Activated naive CD4-positive, alpha-beta T cell treated with Interleukin-2 at 50 U/mL for 16 hours (primary cell): ENCODE measurements around the gene PPP2R3C.
"Not testable (repeated sequence)": the region's sequence is repeated elsewhere in the genome, so short reads cannot be mapped to it uniquely, and the experiment has no call there.

Experiments
- DNase-seq: peaks from one replicate; pipeline ENCODE4 v3.0.0-alpha.2; 2020

The PPP2R3C gene

DNA sequence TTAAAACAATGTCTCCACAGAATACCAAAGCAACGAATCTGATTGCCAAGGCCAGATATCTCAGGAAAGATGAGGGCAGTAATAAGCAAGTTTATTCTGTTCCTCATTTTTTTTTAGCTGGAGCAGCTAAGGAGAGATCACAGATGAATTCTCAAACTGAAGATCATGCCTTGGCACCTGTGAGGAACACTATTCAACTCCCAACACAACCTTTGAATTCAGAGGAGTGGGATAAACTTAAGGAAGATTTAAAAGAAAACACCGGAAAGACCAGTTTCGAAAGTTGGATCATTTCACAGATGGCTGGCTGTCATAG is 1.6 kb upstream of the PPP2R3C start:
- no peak for DNase-seq

DNA sequence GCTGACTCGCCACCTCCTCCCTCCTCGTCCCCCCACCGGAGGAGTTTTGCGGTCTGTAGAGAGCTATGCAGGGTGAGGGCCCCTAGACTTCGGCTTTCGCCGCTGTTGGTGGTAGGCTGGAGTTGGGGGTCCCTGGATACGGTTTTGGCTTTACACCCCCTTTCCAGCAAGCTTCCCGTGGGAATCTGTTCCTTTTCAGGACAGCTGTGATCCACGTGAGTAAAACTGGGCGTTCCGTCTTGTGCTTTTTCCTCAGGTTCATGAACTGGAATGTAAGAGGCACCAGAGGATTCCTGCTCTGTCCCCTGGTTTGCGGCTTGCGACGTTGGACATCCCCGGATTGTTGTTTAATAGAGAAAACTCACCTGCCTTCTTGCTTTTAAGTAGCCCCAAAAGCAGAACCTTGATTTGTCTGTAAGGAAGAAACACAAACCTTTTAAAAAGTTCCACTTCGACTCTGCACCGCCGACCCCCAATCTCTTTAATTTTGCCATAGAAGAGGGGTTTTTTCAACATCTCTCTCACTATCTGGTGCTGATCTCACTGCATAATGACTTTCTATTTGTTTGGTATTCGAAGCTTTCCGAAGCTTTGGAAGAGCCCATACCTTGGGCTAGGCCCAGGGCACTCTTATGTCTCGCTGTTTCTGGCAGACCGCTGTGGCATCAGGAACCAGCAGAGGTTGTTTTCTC is 1.1 kb upstream of the PPP2R3C start:
- DNase-seq, result no peak

DNA sequence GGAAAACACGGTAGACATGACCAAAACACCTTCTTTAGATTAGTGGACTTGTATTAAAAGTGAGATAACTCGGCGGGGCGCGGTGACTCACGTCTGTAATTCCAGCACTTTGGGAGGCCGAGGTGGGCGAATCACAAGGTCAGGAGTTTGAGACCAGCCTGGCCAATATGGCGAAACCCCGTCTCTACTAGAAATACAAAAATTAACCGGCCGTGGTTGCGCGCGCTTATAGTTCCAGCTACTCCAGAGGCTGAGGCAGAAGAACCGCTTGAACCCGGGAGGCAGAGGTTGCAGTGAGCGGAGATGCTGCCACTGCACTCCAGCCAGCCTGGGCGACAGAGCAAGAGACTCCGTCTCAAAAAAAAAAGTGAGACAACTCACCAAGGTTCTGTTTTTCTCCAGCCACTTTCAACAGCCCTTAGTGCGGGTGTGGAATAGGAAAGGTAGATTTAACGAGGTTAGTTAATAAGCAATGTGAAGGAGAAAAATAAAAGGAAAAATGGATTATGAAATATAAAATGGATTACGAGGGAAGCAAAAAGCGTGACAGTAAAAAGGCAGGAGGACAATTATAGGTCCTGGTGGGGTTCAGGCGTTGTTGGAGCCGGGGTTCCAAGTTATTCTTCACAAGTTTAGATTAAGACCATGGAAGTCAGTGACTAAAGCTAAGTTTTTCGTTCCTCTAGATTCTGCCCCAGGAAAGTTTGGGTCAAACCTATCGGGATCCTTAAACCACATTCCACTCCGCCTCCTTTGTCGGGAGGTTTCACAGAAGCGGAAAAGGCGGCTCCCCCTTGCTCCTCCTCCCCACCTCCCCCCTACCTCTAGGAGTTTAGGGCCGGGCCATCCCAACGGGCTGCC is 534 bp downstream of the PPP2R3C start:
- peak; percentile 20 for DNase-seq

DNA sequence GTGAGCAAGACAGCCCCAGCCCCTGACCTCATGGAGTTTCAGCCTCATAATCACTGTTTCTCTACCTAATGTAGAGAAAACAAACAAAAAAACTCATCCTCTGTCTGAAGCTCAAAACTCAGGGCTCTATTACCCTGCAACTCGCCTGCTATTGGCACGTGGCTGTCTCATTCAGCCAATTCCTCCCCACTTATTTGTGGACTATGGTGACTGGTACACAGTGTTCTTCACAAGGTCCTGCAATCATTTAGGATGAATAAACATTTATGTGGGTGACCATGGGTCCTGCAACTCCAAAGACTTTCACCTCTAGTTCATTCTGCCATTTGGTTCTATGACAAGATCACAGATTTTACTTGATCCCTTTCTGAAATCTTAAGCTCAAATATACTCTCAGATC is 4.7 kb downstream of the PPP2R3C start:
- DNase-seq, result no peak

DNA sequence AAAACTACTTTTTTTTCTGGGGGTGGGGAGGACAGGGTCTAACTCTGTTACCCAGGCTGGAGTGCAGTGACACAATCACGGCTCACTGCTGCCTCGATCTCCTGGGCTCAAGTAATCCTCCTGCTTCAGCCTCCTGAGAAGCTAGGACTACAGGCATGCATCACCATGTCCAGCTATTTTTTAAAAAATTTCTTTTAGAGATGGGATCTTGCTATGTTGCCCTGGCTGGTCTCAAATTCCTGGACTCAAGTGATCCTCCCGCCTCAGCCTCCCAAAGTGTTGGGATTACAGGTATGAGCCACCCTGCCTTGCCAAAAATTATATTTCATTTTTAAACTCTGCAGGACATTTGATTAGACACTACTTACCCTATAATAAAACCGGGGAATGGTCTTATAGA is 5.5 kb downstream of the PPP2R3C start:
- no peak for DNase-seq

DNA sequence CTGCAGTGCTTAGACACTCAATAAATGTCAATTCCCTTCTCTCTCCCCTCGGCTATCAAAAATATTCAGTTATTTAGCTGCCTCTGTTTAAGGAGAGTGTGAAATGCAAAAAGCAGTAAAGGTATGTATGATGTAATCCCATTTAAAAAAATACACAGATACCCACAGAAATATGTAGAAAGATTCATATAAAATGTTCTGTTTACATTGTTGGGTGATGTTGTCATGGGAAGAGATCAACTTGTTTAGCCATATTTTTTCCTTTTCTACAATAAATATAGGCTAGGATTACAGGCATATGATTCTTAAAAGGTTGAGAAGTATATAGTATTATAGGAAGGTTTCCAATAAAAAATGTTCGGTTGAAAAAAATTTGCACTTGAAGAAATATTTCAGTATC is 7.8 kb downstream of the PPP2R3C start:
- no peak for DNase-seq

DNA sequence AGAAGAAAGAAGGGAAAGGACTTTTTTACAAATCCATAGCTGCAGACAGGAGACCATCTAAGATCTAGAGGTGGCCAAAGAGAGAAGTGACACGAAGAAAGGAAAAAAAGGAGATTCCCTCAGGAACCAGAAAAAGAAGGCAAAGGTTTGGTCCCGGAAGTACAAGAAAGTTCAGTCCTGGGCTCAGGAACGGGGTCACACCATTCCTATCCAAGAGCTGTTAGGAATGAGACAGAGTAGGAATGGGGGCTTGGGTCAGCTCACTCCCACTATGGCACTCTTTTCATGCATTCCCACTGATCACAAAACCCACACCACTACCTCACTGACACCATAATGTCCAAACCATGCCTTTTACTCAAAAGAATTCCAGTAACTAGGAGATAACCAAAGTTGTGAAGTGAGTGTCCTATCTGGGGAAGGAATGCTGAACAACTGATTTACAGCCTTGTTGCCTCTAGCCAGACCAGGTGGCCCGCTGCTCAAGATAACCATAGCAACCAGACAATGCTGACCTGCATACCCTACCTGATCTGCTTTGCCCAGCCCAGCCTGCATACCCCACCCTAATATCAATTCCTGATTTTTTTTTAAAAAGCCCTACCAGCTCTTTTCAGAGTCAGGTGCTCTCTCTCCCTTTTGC is 8.4 kb downstream of the PPP2R3C start:
- DNase-seq, result no peak

DNA sequence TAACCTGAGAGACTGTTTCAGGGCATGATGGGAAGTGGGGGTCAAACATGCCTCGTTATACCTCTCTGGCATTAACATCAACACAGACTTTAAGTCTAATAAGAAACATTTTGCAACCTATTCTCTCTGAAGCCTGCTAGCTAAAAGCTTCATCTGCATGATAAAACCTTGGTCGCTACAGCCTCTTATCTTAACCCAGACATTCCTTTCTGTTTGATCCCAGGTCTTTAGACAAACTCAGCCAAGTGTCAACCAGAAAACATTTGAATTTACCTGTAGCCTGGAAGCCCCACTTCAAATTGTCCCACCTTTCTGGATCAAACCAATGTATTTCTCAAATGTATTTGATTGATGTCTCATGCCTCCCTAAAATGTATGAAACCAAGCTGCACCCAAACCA is 9.1 kb downstream of the PPP2R3C start:
- DNase-seq, result no peak

DNA sequence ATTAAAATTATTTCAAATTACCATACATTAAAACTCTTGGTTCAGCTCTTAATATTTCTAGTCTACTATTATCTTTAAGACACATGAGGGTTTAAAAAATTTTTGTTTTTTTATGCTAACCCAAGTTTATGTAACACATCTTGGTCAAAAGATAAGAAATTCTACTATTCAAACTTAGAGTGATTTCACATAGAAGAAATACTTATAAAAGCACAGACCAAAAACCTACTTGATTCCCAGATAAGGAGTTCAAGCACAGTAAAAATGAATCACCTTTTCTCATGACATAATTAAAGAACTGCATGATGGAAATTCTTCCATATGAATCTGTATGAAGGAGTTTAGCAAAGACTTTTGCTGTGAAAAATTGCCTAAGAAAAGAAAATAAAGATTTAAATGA is 13.9 kb downstream of the PPP2R3C start:
- no peak for DNase-seq

DNA sequence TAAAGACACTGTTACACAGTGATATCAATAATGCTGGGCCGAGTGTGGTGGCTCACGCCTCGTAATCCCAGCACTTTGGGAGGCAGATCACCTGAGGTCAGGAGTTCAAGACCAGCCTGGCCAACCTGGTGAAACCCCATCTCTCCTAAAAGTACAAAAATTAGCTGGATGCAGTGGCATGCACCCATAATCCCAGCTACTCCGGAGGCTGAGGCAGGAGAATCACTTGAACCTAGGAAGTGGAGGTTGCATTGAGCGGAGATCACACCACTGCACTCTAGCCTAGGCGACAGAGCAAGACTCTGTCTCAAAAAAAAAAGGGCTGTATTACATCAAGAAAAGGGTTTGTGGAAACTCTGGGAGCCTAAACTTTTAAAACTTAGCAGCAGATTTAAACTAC is 27.1 kb downstream of the PPP2R3C start:
- DNase-seq, result not testable (repeated sequence)

DNA sequence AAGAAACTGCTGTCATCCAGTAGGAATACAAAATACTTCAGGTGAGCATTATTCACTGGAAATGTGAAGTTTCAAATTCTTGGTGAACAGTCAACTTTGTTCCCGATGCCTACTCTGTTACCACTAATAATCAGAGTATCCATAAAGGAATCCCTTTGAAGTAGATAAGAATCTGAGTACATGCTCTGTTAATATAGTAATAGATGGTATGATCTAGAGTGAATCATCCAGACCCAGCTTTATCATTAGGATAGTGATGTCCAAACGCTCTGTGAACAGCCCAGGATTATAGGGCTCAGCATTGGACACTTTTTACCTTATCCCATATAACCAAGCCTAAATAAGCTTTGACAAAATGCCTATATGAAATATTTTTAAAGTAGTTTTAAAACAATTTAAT is 33.3 kb downstream of the PPP2R3C start:
- DNase-seq, result no peak

DNA sequence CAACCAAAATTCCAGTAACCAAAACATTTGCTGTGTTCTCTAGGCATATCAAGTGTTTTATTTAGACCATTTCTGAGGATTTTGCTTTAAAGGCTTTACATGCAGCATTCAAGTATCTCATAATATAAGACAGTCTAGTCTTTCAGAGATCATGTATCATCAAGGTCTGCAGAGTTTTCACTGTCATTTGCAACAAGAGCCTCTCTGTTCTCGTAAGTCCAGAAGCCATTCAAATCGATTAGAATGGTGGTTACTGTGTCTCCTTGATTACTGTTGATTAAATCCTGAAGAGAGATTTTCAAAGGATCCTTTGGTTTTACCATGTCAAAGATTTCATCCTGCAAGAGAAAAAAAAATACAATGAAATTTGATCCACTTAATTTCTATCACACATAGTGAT is 36.3 kb downstream of the PPP2R3C start:
- no peak for DNase-seq

DNA sequence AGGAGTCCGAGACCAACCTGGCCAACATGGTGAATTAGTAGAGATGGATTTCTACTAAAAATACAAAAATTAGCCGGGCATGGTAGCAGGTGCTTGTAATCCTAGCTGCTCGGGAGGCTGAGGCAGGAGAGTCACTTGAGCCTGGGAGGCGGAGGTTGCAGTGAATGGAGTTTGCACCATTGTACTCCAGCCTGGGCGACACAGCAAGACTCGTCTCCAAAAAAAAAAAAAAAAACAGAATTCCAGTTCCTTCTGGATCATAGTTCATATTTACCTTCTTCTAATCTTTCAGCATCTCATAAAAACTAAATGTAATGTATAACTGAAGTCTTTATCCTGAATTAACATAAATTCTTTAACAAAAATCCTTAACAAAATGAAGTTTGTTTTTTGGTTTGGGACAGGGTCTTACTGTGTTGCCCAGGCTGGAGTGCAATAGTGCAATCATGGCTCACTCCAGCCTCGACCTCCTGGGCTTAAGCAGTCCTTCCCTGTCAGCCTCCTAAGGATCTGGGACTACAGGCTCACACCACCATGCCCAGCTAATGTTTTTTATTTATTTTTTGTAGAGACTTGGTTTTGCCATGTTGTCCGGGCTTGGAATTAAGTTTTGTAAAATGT is 38.1 kb downstream of the PPP2R3C start:
- no peak for DNase-seq

DNA sequence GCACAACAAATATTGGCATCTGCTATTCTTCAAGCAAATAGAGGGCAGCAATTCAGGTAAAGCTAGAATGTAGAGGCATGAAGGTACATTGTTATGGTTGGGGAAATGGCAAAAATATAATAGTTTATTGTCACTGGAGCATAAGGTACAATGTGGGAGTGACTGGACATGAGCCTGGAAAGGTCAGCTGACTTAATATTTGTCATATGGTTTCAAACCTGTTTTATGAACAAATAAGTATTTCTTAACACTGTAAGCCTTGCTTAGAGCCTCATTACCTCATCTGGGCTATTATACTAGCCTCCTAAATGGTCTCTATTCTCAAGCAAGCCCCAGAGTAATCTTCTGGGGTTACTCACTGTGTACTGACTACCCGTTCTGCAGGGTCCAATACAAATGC is 42.0 kb downstream of the PPP2R3C start:
- no peak for DNase-seq

DNA sequence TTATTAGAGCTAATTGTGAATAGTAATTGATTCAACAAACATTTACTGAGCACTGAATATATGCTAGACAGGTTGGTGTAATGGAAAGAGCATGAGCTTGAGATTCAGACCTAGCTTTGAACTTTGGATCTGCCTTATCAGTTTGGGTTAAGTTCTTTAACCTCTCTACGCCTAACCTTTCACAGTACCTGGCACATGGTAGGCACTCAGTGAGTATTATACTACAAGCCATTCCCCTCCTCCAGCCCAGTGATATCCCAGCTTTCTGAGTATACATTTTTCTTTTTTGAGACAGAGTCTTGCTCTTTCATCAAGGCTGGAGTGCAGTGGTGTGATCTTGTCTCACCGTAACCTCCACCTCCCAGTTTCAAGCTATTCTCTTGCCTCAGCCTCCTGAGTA is 43.7 kb downstream of the PPP2R3C start:
- DNase-seq, result no peak

DNA sequence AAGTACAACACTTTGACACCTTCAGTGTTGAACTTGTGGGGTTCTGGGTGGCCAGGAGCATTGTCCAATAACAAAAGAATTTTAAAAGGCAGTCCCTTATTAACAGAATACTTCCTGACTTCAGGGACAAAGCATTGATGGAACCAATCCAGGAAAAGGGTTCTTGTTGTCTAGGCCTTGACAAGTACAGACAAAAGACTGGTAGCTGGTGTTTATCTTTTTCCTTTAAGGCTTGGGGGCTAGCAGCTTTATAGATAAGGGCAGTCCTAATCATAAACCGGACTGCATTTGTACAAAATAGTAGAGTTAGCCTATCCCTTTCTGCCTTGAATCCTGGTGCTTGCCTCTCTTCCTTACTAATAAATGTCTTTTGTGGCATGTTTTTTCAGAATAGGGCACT is 48.3 kb downstream of the PPP2R3C start:
- no peak for DNase-seq

DNA sequence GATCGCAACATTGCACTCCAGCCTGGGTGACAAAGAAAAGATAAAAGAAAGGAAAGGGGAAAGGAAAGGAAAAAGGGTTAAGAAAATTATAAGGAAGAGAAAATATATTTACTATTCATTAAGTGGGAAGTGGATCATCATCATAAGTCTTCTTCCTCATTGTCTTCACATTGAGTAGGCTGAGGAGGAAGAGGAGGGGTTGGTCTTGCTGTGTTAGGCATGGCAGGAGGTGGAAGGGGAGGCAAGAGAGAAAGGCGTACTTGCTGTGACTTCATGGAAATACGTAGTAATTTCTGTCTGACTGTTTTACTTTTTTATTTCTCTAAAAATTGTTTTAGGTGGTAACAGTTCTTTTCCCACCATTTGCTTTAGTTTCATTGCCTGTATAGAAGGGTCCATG is 49.6 kb downstream of the PPP2R3C start:
- no peak for DNase-seq

DNA sequence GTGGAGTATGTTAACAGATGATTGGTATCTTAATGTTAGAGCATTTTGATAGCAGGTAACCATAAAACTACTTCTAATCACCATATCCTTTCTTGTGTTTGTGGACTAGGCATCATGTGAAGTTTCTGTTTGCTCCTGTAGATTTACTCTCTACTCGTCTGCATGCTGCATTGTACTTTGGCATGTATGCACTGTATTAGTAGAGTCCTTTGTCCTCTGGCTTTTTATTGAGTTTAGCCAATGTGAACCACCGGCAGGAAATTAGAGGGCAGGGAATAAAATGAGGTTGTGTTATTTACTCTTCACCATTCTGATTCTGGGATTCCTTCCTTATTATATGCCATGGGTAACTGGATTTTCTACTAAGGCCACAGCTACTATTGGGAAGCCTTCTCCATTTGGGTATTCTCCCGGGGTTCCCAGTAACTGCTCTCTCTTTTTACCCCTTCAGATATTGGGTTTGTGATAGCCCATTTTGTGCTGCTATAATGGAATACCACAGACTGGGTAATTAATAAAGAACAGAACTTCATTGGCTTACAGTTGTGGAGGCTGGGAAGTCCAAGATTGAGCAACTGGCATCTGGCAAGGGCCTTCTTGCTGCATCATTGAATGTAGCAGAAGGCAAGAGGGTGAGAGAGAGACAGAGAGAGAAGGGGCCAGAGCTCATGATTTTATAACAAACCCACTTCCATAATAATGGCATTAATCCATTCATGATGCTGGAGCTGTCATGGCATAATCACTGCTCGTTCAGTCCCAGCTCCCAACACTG is 53.4 kb downstream of the PPP2R3C start:
- DNase-seq, result no peak

DNA sequence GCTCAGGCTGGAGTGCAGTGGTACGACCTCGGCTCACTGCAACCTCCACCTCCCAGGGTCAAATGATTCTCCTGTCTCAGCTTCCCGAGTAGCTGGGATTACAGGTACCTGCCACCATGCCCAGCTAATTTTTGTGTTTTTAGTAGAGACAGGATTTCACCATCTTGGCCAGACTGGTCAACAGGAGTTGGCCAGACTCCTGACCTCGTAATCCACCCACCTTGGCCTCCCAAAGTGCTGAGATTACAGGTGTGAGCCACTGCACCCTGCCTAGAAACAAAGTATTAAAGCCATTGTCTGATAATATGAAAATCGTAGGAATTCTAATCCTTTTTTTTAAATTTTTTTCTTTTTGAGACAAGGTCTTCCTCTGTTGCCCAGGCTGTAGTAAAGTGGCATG is 56.1 kb downstream of the PPP2R3C start:
- not testable (repeated sequence) for DNase-seq

DNA sequence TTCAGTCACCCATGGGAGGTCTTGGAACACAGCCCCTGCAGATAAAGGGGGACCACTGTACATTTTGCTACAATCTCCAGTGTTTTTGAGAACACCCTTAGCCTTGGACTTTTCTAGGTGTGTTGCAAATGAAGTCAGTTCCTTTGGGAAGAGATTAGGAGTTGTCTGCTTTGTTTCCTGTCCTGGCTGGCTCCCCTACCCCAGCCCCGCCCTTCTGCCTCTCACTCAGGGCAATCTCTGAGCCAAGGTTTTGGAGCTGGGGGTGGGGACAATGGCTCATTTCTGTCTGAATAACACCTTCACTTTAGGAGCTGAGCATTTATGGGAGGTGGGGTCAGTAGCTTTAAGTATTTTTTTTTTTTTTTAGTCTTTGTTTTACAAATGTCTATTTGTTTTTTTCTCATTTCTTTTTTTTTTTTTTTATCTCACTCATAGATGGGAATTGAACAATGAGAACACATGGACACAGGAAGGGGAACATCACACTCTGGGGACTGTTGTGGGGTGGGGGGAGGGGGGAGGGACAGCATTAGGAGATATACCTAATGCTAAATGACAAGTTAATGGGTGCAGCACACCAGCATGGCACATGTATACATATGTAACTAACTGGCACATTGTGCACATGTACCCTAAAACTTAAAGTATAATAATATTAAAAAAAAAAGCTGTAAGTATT is 60.5 kb downstream of the PPP2R3C start:
- DNase-seq, result not testable (repeated sequence)

DNA sequence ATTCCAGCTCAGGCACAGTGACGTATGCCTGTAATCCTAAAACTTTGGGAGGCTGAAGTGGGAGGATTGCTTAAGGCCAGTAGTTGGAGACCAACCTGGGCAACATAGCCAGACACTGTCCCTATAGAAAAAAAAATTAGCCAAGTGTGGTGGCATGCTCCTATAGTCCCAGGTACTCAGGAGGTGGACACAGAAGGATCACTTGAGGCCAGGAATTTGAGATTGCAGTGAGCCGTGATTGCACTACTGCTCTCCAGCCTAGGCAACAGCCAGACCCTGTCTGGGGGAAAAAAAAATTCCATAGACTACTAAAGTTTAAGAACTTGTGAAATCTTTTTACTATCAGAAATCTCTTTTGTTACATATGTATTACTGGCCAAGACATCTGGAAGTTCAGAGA is 69.2 kb downstream of the PPP2R3C start:
- no peak for DNase-seq

DNA sequence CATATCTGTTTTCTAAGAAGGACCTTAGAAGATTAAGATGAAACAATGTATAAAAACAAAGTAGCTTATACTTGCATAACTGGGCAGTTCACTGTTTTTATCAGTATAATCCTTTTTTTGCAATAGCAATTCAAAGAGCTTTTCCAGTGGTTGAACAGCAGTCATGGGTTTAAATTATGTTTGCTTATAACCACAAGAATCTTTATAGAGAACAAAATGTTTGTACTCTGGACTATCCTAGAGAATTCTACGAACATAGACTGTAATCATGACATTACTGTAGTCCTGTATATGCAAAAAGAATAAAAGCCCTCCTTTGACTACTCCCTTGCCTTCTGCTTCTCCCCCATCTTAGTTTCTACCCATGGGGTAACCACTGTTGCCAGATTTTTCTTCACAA is 70.0 kb downstream of the PPP2R3C start:
- DNase-seq, result no peak
